GM12892 (cell line): ENCODE data around the gene PTPRN2.
"Not testable (repeated sequence)": the region's sequence is repeated elsewhere in the genome, so short reads cannot be mapped to it uniquely, and the experiment has no call there.

Source experiments
- DNase-seq: peaks from one replicate; pipeline ENCODE4 v3.0.0; 2011; ENCODE audit not compliant: insufficient read length
- FAIRE-seq: peaks from 2 replicates; lab custom pipeline; 2011; peaks lifted over from hg19 to GRCh38; lab: Jason Lieb, UNC
- POLR2A ChIP-seq: IDR thresholded peaks from 2 replicates; pipeline ENCODE4 v1.6.1; 2011; ENCODE audit warnings: low read depth, low read length, control low read depth
- POLR2AphosphoS5 ChIP-seq: IDR thresholded peaks from 2 replicates; pipeline ENCODE4 v1.6.1; 2011; ENCODE audit warnings: low read depth, low read length, control low read depth
- TAF1 ChIP-seq: IDR thresholded peaks from 2 replicates; pipeline ENCODE4 v1.6.1; 2011; ENCODE audit warnings: low read depth, mild to moderate bottlenecking, control low read depth, low read length, borderline replicate concordance

PTPRN2 gene

DNA sequence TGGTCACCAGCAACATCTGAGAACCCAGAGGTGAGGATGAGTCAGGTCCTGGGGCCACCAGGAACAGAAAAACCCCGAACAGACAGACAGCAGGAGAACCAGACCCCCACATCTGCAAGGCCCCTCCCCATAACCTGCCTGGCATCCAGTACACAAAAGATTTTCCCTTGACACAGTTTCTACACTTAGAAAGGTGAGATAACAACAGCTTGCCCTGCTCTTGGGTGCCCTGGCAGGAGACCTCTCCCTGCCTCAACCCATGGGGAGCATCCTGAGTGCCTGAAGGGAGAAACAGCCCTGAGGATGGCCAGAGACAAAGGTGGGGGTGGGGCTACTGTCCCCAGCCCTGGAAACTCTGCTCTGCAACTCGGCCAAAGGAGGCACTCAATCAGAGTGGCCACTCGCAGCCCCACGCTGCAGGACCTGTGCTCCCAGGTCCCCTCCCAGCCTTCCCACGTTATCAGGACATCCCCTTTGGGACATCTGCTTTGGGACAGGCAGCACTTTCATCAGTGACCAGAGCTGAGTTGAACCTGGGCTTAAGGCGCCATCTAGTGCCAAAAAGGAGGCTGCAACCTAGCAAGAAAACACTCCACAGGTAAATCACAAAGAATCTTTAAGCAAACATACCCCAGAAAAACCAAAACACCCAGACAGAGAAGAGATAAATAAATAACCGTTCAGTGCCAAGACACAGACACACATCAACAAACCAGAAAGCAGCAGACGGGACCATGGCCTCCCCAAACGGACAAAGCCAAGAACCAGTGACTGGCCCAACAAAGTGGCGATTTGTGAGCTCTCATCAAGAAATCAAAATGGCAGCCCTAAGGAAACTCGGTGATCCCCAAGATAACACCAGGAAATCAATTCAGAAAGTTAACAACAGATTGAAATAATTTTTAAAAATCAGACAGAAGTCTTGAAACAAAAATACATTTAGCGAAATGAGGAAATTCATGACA is 233.7 kb downstream of the PTPRN2 start:
- no peak for FAIRE-seq
- TF ChIP-seq TAF1 (no peak), POLR2AphosphoS5 (no peak), POLR2A (no peak)
- no peak for DNase-seq

DNA sequence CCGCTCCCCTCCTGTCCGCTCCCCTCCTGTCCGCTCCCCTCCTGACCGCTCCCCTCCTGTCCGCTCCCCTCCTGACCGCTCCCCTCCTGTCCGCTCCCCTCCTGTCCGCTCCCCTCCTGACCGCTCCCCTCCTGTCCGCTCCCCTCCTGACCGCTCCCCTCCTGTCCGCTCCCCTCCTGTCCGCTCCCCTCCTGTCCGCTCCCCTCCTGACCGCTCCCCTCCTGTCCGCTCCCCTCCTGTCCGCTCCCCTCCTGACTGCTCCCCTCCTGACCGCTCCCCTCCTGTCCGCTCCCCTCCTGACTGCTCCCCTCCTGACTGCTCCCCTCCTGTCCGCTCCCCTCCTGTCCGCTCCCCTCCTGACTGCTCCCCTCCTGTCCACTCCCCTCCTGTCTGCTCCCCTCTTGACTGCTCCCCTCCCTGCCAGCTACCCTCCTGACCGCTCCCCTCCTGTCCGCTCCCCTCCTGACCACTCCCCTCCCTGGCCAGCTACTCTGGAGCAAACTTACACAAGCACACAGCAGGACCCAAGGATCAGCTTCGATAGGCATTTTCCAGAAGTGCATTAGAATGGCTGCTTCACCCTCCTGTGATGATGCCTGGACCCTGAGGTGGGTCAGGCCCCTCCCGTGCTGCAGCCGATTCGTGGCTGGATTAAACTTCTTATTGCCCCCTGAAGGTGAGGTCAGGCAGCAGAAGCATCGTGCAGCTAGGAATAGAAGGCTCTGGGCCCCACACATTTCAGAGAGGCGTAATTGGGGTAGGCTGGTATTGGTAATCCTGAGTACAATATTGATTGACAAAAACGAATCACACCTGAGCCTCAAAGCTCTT is 235.5 kb downstream of the PTPRN2 start:
- FAIRE-seq, DNase-seq: not testable (repeated sequence)

DNA sequence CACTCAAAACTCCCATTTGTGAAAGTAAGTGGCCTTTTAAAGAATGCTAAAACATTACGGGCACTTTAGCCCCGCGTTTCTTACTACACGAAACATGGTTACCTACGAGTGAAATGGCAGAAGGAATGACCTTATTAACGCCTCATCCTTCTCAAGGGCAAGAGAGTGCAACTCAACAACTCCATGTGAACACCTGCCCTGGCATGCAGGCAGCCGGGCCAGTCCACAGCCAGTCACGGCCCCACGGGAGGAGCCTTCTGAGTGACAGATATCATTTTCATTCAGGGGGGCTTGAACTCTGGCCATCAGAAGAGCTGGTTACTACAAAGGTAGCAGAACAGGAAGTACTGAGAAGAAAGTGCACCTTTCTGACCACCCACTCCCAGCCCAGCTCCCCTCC is 236.1 kb downstream of the PTPRN2 start:
- TF ChIP-seq TAF1 (no peak), POLR2A (no peak), POLR2AphosphoS5 (no peak)
- no peak for FAIRE-seq
- DNase-seq: no peak

DNA sequence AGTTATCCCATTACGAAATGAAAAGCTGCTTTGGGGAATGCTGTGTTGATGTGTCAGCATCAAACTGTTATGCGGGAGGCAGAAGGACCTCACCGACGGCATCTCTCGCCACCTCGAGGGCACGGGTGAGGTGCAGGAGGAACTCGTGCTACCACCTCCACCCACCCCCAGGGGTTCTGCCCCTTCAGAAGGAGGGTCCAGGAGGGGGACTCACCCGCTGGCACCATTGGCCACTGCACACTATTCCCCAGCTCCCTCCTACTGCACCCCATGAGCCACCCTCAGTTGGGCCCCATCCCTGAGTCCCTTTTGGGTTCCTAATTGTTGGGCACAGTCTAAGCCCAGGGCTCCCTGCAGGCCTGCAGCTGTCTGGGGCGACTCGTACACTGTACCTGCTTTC is 236.6 kb downstream of the PTPRN2 start:
- TF ChIP-seq TAF1: no peak
- no peak for TF ChIP-seq POLR2AphosphoS5
- TF ChIP-seq POLR2A: no peak
- no peak for FAIRE-seq
- DNase-seq: no peak

DNA sequence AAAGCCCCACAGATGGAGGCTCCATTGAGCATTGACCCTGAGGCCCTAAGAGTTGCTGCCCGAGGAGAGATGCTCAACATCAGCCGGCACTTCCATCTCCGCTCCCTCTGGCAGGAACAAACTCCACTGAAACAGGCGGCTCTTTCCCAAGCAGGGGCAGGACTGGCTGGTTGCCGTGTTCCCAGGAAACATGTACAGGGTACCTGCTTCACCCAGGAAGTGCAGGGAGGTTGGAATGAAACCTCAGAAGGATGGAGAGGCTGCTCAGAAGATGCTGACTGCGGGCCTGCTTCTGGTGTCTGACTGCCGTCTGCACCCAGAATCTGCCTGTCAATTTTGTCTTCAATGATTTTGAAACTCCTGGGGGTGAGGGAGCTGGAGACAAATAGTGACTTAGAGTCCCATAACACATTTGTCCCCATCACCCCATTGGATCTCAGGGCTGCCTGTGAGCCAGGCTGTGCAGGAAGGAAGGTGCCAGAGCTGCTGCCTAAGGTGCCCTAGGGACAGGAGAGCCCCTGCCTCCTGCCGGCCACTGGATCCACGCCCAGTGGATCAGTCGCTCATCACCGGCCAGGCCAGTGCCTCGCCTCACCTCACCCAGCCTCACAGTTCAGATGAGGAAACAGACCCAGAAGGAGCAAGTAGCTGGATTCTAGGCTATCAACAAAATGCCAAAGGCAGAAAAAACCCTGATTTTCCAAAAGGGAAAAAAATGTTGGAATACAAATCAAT is 237.3 kb downstream of the PTPRN2 start:
- TF ChIP-seq TAF1: no peak
- TF ChIP-seq POLR2A: no peak
- no peak for TF ChIP-seq POLR2AphosphoS5
- FAIRE-seq (no peak), DNase-seq (no peak)

DNA sequence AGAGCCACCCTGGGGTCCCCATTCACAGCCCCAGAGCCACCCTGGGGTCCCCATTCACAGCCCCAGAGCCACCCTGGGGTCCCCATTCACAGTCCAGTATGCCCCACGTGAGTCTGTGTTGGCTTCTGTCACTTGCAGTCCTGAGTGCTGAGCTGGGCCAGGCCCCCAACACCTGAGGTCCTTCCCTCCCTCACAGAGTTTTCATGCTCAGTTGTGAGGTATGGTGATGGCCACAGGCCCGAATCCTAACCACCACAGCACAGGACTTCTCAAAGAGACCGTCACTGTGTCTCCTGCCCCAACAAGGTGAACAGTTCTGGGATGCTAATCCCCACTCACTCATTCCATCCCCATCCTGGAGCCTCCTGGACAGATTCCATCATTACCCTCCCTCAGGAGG is 239.2 kb downstream of the PTPRN2 start:
- TF ChIP-seq POLR2AphosphoS5 (no peak), TAF1 (no peak), POLR2A (no peak)
- DNase-seq: no peak
- no peak for FAIRE-seq

DNA sequence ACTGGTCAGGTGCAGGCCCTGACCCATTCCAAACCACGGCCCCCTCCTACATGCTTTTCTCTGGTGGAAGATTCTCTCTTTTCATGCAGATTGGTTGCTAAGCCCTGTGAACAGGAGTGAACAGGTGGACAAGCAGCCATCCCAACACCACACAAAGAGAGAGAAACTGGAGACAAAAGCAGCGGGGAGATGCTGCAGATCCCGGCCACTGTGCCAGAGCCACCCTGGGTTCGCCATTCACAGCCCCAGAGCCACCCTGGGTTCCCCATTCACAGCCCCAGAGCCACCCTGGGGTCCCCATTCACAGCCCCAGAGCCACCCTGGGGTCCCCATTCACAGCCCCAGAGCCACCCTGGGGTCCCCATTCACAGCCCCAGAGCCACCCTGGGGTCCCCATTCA is 239.6 kb downstream of the PTPRN2 start:
- DNase-seq, FAIRE-seq: not testable (repeated sequence)

DNA sequence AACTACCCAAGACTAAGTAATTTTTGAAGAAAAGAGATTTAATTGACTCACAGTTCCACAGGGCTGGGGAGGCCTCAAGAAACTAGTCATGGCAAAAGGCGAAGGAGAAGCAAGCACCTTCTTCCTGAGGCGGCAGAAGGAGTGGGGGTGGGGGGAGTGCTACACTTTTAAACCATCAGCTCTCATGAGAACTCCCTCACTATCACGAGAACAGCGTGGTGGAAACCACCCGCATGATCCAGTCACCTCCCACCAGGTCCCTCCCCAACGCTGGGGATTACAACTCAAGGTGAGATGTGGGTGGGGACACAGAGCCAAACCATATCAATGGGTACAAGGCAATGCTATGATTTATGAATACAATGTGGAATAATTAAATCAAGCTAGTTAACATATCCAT is 241.9 kb downstream of the PTPRN2 start:
- FAIRE-seq (no peak), DNase-seq (no peak)
- TF ChIP-seq POLR2AphosphoS5 (no peak), TAF1 (no peak), POLR2A (no peak)

DNA sequence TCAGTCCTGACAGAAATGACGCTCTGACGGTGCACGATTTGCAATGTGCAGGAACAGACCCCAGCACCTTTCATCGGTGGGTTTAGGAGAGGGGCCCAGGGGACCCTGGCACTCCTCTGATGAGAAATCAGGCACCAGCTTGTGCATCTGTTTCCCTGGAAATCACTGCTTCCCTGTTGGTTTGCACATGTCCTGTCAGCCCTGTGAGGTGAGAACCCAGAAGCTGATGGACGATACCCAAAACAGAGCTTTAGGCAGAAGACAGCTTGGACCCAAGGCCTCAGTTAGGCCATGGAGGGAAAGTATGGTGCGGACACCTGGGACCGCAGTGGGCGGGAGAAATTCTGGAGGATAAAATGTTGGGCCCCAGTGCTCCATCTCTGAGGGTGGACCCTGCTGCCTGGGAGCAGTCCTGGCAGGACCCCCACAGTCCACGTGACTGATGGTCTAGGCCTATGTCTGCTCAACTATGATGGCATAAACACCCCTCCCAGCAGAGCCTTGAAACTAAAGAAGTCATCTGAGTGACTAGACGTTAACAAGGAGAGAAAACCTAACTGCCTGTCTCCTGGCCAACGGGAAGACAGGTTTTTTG is 242.8 kb downstream of the PTPRN2 start:
- FAIRE-seq (no peak), DNase-seq (no peak)
- TF ChIP-seq POLR2AphosphoS5: no peak
- TF ChIP-seq POLR2A: no peak
- TF ChIP-seq TAF1: no peak

DNA sequence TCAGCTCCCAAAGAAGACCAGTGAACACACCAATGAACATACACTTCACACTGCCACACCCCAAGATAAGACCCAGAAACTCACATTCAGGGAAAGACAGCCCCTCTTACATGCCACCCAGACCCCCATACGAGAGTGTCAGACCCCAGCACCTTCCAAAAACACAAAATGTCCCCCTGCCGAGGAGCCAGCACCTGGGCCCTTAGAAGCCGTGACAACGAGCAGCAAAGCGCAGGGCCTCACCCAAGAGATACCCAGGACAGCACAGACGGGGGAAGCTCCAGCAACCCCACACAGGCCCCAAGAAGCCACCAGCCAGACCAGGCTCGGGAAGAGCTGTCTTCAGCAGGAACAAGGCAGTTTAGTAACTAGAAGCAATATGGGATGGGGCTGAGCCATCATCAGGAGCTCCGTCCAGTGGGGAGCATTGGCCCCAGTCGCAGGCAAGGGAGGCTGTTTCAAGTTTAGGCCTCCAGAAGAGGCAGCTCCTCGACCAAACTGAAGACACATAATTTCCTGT is 243.6 kb downstream of the PTPRN2 start:
- DNase-seq: no peak
- TF ChIP-seq TAF1: no peak
- TF ChIP-seq POLR2A: no peak
- TF ChIP-seq POLR2AphosphoS5: no peak
- no peak for FAIRE-seq

DNA sequence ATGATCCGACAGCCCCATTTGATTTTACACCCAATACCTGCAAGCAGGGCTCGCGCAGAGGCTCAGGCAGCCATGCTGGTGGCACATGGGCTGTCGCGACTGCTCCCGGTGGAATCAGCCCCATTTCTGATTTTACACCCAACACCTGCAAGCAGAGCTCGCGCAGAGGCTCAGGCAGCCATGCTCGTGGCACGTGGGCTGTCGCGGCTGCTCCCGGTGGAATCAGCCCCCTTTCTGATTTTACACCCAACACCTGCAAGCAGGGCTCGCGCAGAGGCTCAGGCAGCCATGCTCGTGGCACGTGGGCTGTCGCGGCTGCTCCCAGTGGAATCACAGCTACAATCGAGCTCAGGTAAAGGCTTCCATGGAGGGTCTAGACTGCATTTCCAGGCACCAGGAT is 244.1 kb downstream of the PTPRN2 start:
- no peak for FAIRE-seq
- DNase-seq: no peak
- TF ChIP-seq POLR2AphosphoS5: no peak
- no peak for TF ChIP-seq POLR2A
- no peak for TF ChIP-seq TAF1

DNA sequence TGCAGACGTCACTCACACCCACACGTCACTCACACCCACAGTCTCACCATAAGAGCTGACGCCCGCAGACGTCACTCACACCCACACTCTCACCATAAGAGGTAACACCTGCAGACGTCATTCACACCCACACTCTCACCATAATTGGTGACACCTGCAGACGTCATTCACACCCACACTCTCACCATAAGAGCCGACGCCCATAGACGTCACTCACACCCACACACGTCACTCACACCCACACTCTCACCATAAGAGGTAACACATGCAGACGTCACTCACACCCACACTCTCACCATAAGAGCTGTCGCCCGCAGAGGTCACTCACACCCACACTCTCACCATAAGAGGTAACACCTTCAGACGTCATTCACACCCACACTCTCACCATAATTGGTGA is 246.5 kb downstream of the PTPRN2 start:
- not testable (repeated sequence) for DNase-seq, FAIRE-seq

DNA sequence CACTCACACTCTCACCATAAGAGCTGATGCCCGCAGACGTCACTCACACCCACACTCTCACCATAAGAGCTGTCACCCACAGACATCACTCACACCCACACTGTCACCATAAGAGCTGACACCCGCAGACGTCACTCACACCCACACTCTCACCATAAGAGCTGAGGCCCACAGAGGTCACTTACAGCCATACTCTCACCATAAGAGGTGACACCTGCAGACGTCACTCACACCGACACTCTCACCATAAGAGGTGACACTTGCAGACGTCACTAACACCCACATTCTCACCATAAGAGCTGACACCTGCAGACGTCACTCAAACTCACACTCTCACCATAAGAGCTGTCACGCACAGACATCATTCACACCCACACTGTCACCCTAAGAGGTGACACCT is 250.7 kb downstream of the PTPRN2 start:
- FAIRE-seq, DNase-seq: not testable (repeated sequence)

DNA sequence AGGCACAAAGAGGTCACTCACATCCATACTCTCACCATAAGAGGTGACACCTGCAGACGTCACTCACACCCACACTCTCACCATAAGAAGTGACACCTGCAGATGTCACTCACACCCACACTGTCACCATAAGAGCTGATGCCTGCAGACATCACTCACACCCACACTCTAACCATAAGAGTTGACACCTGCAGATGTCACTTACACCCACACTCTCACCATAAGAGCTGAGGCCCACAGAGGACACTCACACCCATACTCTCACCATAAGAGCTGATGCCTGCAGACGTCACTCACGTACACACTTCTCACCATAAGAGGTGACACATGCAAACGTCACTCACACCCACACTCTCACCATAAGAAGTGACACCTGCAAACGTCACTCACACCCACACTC is 255.1 kb downstream of the PTPRN2 start:
- not testable (repeated sequence) for FAIRE-seq, DNase-seq

DNA sequence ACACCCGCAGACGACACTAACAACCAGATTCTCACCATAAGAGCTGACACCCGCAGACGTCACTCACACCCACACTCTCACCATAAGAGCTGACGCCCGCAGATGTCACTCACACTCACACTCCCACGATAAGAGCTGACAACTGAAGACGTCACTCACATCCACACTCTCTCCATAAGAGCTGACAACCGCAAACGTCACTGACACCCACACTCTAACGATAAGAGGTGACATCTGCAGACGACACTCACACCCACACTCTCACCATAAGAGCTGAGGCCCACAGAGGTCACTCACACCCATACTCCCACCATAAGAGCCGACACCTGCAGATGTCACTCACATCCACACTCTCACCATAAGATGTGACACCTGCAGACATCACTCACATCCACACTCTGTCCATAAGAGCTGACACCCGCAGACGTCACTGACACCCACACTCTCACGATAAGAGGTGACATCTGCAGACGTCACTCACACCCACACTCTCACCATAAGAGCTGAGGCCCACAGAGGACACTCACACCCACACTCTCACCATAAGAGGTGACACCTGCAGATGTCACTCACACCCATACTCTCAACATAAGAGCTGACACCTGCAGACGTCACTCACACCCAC is 255.7 kb downstream of the PTPRN2 start:
- not testable (repeated sequence) for DNase-seq, FAIRE-seq
